WTC11 (cell line): ENCODE data around the gene LRRFIP1. TPM values are rescaled to one million over a fixed set of nuclear protein-coding genes. Genes with fewer than 3 reads are reported as not detected.

Experiments
- ATAC-seq: fragments of 200-7000 bp; cut with Tn5 transposase; 2 replicates; pipeline ENCODE4 v1.10.0; 2021; ENCODE audit warnings: mild to moderate bottlenecking, moderate library complexity
- CTCF ChIA-PET: fragments of 300-600 bp; sonication (Branson Sonifier 250); formaldehyde crosslinking; loops from one replicate; lab custom pipeline; 2021; ENCODE audit warnings: antibody characterized with exemption; lab: Charles Lee
- POLR2A ChIA-PET: fragments of 350-600 bp; sonication (Branson Sonifier 250); formaldehyde crosslinking; loops from one replicate; lab custom pipeline; 2021; ENCODE audit warnings: antibody characterized with exemption; lab: Charles Lee
- DNase-seq: peaks from one replicate; pipeline ENCODE4 v3.0.0; 2021; ENCODE audit warnings: low spot score
- H3K27ac Mint-ChIP-seq: 2 replicates; pipeline ENCODE4 v1.8.0; 2021; ENCODE audit warnings: mixed read lengths
- H3K27me3 Mint-ChIP-seq: 2 replicates; pipeline ENCODE4 v1.8.0; 2021; ENCODE audit warnings: low read depth, mild to moderate bottlenecking, moderate library complexity, mixed read lengths
- H3K36me3 Mint-ChIP-seq: 2 replicates; pipeline ENCODE4 v1.8.0; 2021; ENCODE audit warnings: mixed read lengths
- H3K4me1 Mint-ChIP-seq: 2 replicates; pipeline ENCODE4 v1.8.0; 2022; ENCODE audit warnings: mixed read lengths
- H3K4me3 Mint-ChIP-seq: 2 replicates; pipeline ENCODE4 v1.8.0; 2021; ENCODE audit warnings: mild to moderate bottlenecking, moderate library complexity, mixed read lengths
- H3K9me3 Mint-ChIP-seq: 2 replicates; pipeline ENCODE4 v1.8.0; 2021; ENCODE audit warnings: mixed read lengths
- AFF4 ChIP-seq: sonication (generic); formaldehyde crosslinking; IDR thresholded peaks from 2 replicates; pipeline ENCODE4 v1.8.1; 2023; ENCODE audit warnings: mild to moderate bottlenecking, missing genetic modification reagents, borderline replicate concordance
- AR ChIP-seq: fragments of 250-450 bp; sonication (Bioruptor Pico); IDR thresholded peaks from 2 replicates; pipeline ENCODE4 v1.9.0; 2021; ENCODE audit warnings: mild to moderate bottlenecking
- ATF6 ChIP-seq: sonication (generic); formaldehyde crosslinking; IDR thresholded peaks from 2 replicates; pipeline ENCODE4 v1.8.1; 2023; ENCODE audit warnings: mild to moderate bottlenecking, missing genetic modification reagents
- IRF2 ChIP-seq: sonication (generic); formaldehyde crosslinking; IDR thresholded peaks from 2 replicates; pipeline ENCODE4 v1.8.0; 2022; ENCODE audit warnings: low read depth, missing genetic modification reagents, borderline replicate concordance
- MAX ChIP-seq: sonication (generic); formaldehyde crosslinking; IDR thresholded peaks from 2 replicates; pipeline ENCODE4 v1.8.0; 2022; ENCODE audit warnings: mild to moderate bottlenecking, missing genetic modification reagents
- NFE2L1 ChIP-seq: sonication (generic); formaldehyde crosslinking; IDR thresholded peaks from 2 replicates; pipeline ENCODE4 v1.8.1; 2023; ENCODE audit warnings: missing genetic modification reagents
- NR1H2 ChIP-seq: sonication (generic); formaldehyde crosslinking; IDR thresholded peaks from 2 replicates; pipeline ENCODE4 v1.9.0; 2021; ENCODE audit warnings: mild to moderate bottlenecking, moderate library complexity, missing genetic modification reagents
- OVOL2 ChIP-seq: fragments of 250-450 bp; sonication (Bioruptor Pico); IDR thresholded peaks from 2 replicates; pipeline ENCODE4 v1.9.0; 2021; ENCODE audit warnings: mild to moderate bottlenecking, borderline replicate concordance
- PRDM15 ChIP-seq: sonication (generic); formaldehyde crosslinking; IDR thresholded peaks from 2 replicates; pipeline ENCODE4 v1.8.0; 2022; ENCODE audit warnings: missing genetic modification reagents
- SP1 ChIP-seq: sonication (generic); formaldehyde crosslinking; conservative IDR thresholded peaks from 2 replicates; pipeline ENCODE4 v1.8.1; 2022; ENCODE audit warnings: missing genetic modification reagents
- TP53 ChIP-seq: sonication (generic); formaldehyde crosslinking; IDR thresholded peaks from 2 replicates; pipeline ENCODE4 v1.8.1; 2023; ENCODE audit warnings: mild to moderate bottlenecking, missing genetic modification reagents
- USF1 ChIP-seq: sonication (generic); formaldehyde crosslinking; IDR thresholded peaks from 2 replicates; pipeline ENCODE4 v1.8.0; 2022; ENCODE audit warnings: mild to moderate bottlenecking, missing genetic modification reagents
- ZBTB21 ChIP-seq: sonication (generic); formaldehyde crosslinking; IDR thresholded peaks from 2 replicates; pipeline ENCODE4 v1.8.1; 2023; ENCODE audit warnings: mild to moderate bottlenecking, missing genetic modification reagents, borderline replicate concordance
- ZBTB43 ChIP-seq: sonication (generic); formaldehyde crosslinking; IDR thresholded peaks from 2 replicates; pipeline ENCODE4 v1.8.1; 2023; ENCODE audit warnings: mild to moderate bottlenecking, missing genetic modification reagents
- ZNF263 ChIP-seq: sonication (generic); formaldehyde crosslinking; IDR thresholded peaks from 2 replicates; pipeline ENCODE4 v1.8.1; 2022; ENCODE audit warnings: low read depth, mild to moderate bottlenecking, moderate library complexity, missing genetic modification reagents
- ZSCAN18 ChIP-seq: fragments of 250-450 bp; sonication (Bioruptor Pico); IDR thresholded peaks from 2 replicates; pipeline ENCODE4 v2.1.2; 2022; ENCODE audit warnings: mild to moderate bottlenecking, moderate library complexity
- total RNA-seq: library from RNA; stranded (reverse); gene quantifications from 3 replicates; pipeline ENCODE4 v1.2.3, GENCODE V29; 2021

LRRFIP1 gene
- total RNA-seq, 1 experiment from 2014 or later = 88.4 TPM

- TF ChIP-seq PRDM15 (CRISPR knock-in tag) = no peak
- TF ChIP-seq ZBTB43 = no peak
- TF ChIP-seq TP53 = no peak
- Mint-ChIP-seq H3K4me3 (no peak overlapping the region), H3K9me3 (no peaks in the 10 kb centered on the region), H3K4me1 (peaks cover 60% of the 10 kb centered on the region), H3K27me3 (no peaks in the 10 kb centered on the region), H3K36me3 (no peaks in the 10 kb centered on the region), H3K27ac (peak overlapping the region; percentile 38; the same call in 1 of the 2 replicates)
- POLR2A ChIA-PET = no interaction called here
- CTCF ChIA-PET = interaction anchor here (1.4 kb wide), 1 partner anchor 209 kb away, joined by 3 read pairs; no protein-coding TSS in a partner anchor
- no peak for DNase-seq
- no peak for ATAC-seq
Observed at GRCh38 chr2:237721458-237721857, 94.1 kb downstream of the LRRFIP1 start.

GRCh38 chr2:237722616-237723015 lies 95.2 kb downstream of the LRRFIP1 start:
- POLR2A ChIA-PET = no interaction called here
- H3K4me3 Mint-ChIP-seq = no peak overlapping the region
- H3K27me3 Mint-ChIP-seq = no peaks in the 10 kb centered on the region
- peak overlapping the region; percentile 34; the same call in 1 of the 2 replicates for H3K27ac Mint-ChIP-seq
- ATAC-seq = no peak
- CTCF ChIA-PET = interaction anchor here (1.3 to 1.6 kb wide), 2 partner anchors 10 to 22 kb away, joined by 4 to 5 read pairs; no protein-coding TSS in a partner anchor
- no peaks in the 10 kb centered on the region for H3K9me3 Mint-ChIP-seq
- no peaks in the 10 kb centered on the region for H3K36me3 Mint-ChIP-seq
- peaks cover 60% of the 10 kb centered on the region for H3K4me1 Mint-ChIP-seq
- TF ChIP-seq OVOL2 (CRISPR knock-in tag) = no peak
- no peak for TF ChIP-seq IRF2
- no peak for TF ChIP-seq NR1H2 (CRISPR knock-in tag)
- no peak for TF ChIP-seq AR (CRISPR knock-in tag)
- TF ChIP-seq ZBTB21 (CRISPR knock-in tag) = no peak
- no peak for TF ChIP-seq ZSCAN18 (CRISPR knock-in tag)
- TF ChIP-seq ZNF263 = no peak
- no peak for TF ChIP-seq USF1
- no peak for TF ChIP-seq NFE2L1
- no peak for TF ChIP-seq AFF4 (CRISPR knock-in tag)
- TF ChIP-seq MAX (CRISPR knock-in tag) = no peak
- TF ChIP-seq ATF6 (CRISPR knock-in tag) = no peak
- no peak for TF ChIP-seq SP1
- DNase-seq = no peak
